Measurements from ENCODE around the gene UCN. TPM values are rescaled to one million over a fixed set of nuclear protein-coding genes. Genes with fewer than 3 reads are reported as not detected.
"Not testable (repeated sequence)": the region's sequence is repeated elsewhere in the genome, so short reads cannot be mapped to it uniquely, and the experiment has no call there.

The UCN gene
- total RNA-seq (1 to 10 TPM in 1 of 2 donors, under 1 TPM in 1; 0.79 to 2.6 TPM), polyA plus RNA-seq (ENCODE audit: insufficient read length in 2 of 2) (1 to 10 TPM; 4.0 to 4.6 TPM)
- long read RNA-seq, donor 1, transcript UCN-201 (2 exons, 795 nt): major isoform, 10 of 10 reads
- long read RNA-seq, donor 1, partial matches to known transcripts: 0 of 10 reads
- long read RNA-seq, donor 1, other reads (novel, unspliced or antisense): 0 of 10 reads
- long read RNA-seq, donor 2: 0 reads
- long read RNA-seq, donor 3: 0 reads
- long read RNA-seq, donor 4, transcript UCN-201 (2 exons, 795 nt): major isoform, 7 of 7 reads
- long read RNA-seq, donor 4, partial matches to known transcripts: 0 of 7 reads
- long read RNA-seq, donor 4, other reads (novel, unspliced or antisense): 0 of 7 reads

GRCh38 chr2:27308359-27308881, at the start of gene UCN:
UCN (minus strand) TSS chr2:27308445; CDS start chr2:27307895, 550 bp downstream.
- H3K4me3 ChIP-seq (ENCODE audit: low read depth, low read length): peak within 1 kb of the TSS; percentile 5
- no peaks in the 10 kb centered on the region for H3K9me3 ChIP-seq (ENCODE audit: control insufficient read depth, insufficient read depth, low read length)
- H3K4me1 ChIP-seq (ENCODE audit: control insufficient read depth, insufficient read depth, low read length): peaks cover 26% of the 10 kb centered on the region
- no peak within 1 kb of the TSS for H3K27ac ChIP-seq (ENCODE audit: low read depth, low read length)
- peaks cover 23% of the 10 kb centered on the region for H3K36me3 ChIP-seq (ENCODE audit: control insufficient read depth, insufficient read depth, low read length)
- peaks cover 41% of the 10 kb centered on the region for H3K27me3 ChIP-seq (ENCODE audit: control insufficient read depth, insufficient read depth, low read length)
- peak in 2 of 6 donors; percentile 63 to 68 for DNase-seq (ENCODE audit: low read depth in 4 of 6, low spot score in 6 of 6)
- 19% methylated on average over 25 of the region's 25 CpGs for WGBS (ENCODE audit: insufficient coverage)

- Histone ChIP-seq H3K36me3 (ENCODE audit: control insufficient read depth, insufficient read depth, low read length) (peaks cover 8% of the 10 kb centered on the region), H3K27me3 (ENCODE audit: control insufficient read depth, insufficient read depth, low read length) (no peaks in the 10 kb centered on the region), H3K9me3 (ENCODE audit: control insufficient read depth, insufficient read depth, low read length) (no peaks in the 10 kb centered on the region), H3K4me3 (ENCODE audit: low read depth, low read length) (peak within 1 kb of the TSS; percentile 99), H3K27ac (ENCODE audit: low read depth, low read length) (peak within 1 kb of the TSS; percentile 92), H3K4me1 (ENCODE audit: control insufficient read depth, insufficient read depth, low read length) (peaks cover 21% of the 10 kb centered on the region)
- DNase-seq (ENCODE audit: low read depth in 4 of 6, low spot score in 6 of 6): peak; percentile 96 to 100 (median 98)
- WGBS (ENCODE audit: insufficient coverage): under 1% methylated on average over 67 of the region's 67 CpGs
Measured at GRCh38 chr2:27356382-27357181, 48.3 kb upstream of the UCN start, which contains the start of gene GTF3C2. GTF3C2 (minus strand) TSS chr2:27356764; CDS start chr2:27343554, 13,210 bp downstream.

- peak overlapping the region; percentile 92 for H3K27ac ChIP-seq (ENCODE audit: low read depth, low read length)
- DNase-seq (ENCODE audit: low read depth in 4 of 6, low spot score in 6 of 6): peak in 1 of 6 donors; percentile 9
- peaks cover 8% of the 10 kb centered on the region for H3K36me3 ChIP-seq (ENCODE audit: control insufficient read depth, insufficient read depth, low read length)
- H3K4me3 ChIP-seq (ENCODE audit: low read depth, low read length): peak overlapping the region; percentile 99
- whole genome bisulfite sequencing (ENCODE audit: insufficient coverage): 0% methylated on average over 12 of the region's 12 CpGs
- H3K27me3 ChIP-seq (ENCODE audit: control insufficient read depth, insufficient read depth, low read length): no peaks in the 10 kb centered on the region
- H3K4me1 ChIP-seq (ENCODE audit: control insufficient read depth, insufficient read depth, low read length): peaks cover 21% of the 10 kb centered on the region
- H3K9me3 ChIP-seq (ENCODE audit: control insufficient read depth, insufficient read depth, low read length): no peaks in the 10 kb centered on the region
Measured at GRCh38 chr2:27356056-27356381, 47.8 kb upstream of the UCN start.

- H3K27ac ChIP-seq (ENCODE audit: low read depth, low read length): no peak overlapping the region
- no peaks in the 10 kb centered on the region for H3K9me3 ChIP-seq (ENCODE audit: control insufficient read depth, insufficient read depth, low read length)
- WGBS (ENCODE audit: insufficient coverage): 80% methylated on average over 1 of the region's 7 CpGs
- no peaks in the 10 kb centered on the region for H3K27me3 ChIP-seq (ENCODE audit: control insufficient read depth, insufficient read depth, low read length)
- no peak for DNase-seq (ENCODE audit: low read depth in 4 of 6, low spot score in 6 of 6)
- H3K4me3 ChIP-seq (ENCODE audit: low read depth, low read length): no peak overlapping the region
- peaks cover 21% of the 10 kb centered on the region for H3K4me1 ChIP-seq (ENCODE audit: control insufficient read depth, insufficient read depth, low read length)
- H3K36me3 ChIP-seq (ENCODE audit: control insufficient read depth, insufficient read depth, low read length): peaks cover 8% of the 10 kb centered on the region
Measured at GRCh38 chr2:27354597-27354927, 46.3 kb upstream of the UCN start.

- H3K9me3 ChIP-seq (ENCODE audit: control insufficient read depth, insufficient read depth, low read length): no peaks in the 10 kb centered on the region
- peaks cover 21% of the 10 kb centered on the region for H3K4me1 ChIP-seq (ENCODE audit: control insufficient read depth, insufficient read depth, low read length)
- 88% methylated on average over 5 of the region's 7 CpGs for WGBS (ENCODE audit: insufficient coverage)
- no peak overlapping the region for H3K4me3 ChIP-seq (ENCODE audit: low read depth, low read length)
- H3K36me3 ChIP-seq (ENCODE audit: control insufficient read depth, insufficient read depth, low read length): peaks cover 8% of the 10 kb centered on the region
- DNase-seq (ENCODE audit: low read depth in 4 of 6, low spot score in 6 of 6): no peak
- H3K27me3 ChIP-seq (ENCODE audit: control insufficient read depth, insufficient read depth, low read length): no peaks in the 10 kb centered on the region
- H3K27ac ChIP-seq (ENCODE audit: low read depth, low read length): no peak overlapping the region
Measured at GRCh38 chr2:27353762-27354596, 45.7 kb upstream of the UCN start.

GRCh38 chr2:27353386-27353761, 45.1 kb upstream of the UCN start:
- H3K9me3 ChIP-seq (ENCODE audit: control insufficient read depth, insufficient read depth, low read length); H3K27me3 ChIP-seq (ENCODE audit: control insufficient read depth, insufficient read depth, low read length); H3K27ac ChIP-seq (ENCODE audit: low read depth, low read length); DNase-seq (ENCODE audit: low read depth in 4 of 6, low spot score in 6 of 6); H3K4me3 ChIP-seq (ENCODE audit: low read depth, low read length); H3K36me3 ChIP-seq (ENCODE audit: control insufficient read depth, insufficient read depth, low read length): not testable (repeated sequence)
- WGBS (ENCODE audit: insufficient coverage): 85% methylated on average over 5 of the region's 5 CpGs
- H3K4me1 ChIP-seq (ENCODE audit: control insufficient read depth, insufficient read depth, low read length): peaks cover 21% of the 10 kb centered on the region

- WGBS (ENCODE audit: insufficient coverage): 92% methylated on average over 6 of the region's 6 CpGs
- no peak for DNase-seq (ENCODE audit: low read depth in 4 of 6, low spot score in 6 of 6)
Measured at GRCh38 chr2:27351802-27352598, 43.8 kb upstream of the UCN start.

GRCh38 chr2:27350106-27350693, 42.0 kb upstream of the UCN start:
- Histone ChIP-seq H3K4me3 (ENCODE audit: low read depth, low read length) (no peak overlapping the region), H3K27ac (ENCODE audit: low read depth, low read length) (no peak overlapping the region), H3K27me3 (ENCODE audit: control insufficient read depth, insufficient read depth, low read length) (no peaks in the 10 kb centered on the region), H3K4me1 (ENCODE audit: control insufficient read depth, insufficient read depth, low read length) (peaks cover 2% of the 10 kb centered on the region), H3K36me3 (ENCODE audit: control insufficient read depth, insufficient read depth, low read length) (peaks cover 6% of the 10 kb centered on the region), H3K9me3 (ENCODE audit: control insufficient read depth, insufficient read depth, low read length) (no peaks in the 10 kb centered on the region)
- no peak for DNase-seq (ENCODE audit: low read depth in 4 of 6, low spot score in 6 of 6)
- WGBS (ENCODE audit: insufficient coverage): 94% methylated on average over 5 of the region's 7 CpGs

More at GRCh38 chr2:27351802-27352598, 43.8 kb upstream of the UCN start:
- Histone ChIP-seq H3K36me3 (ENCODE audit: control insufficient read depth, insufficient read depth, low read length) (peaks cover 8% of the 10 kb centered on the region), H3K27ac (ENCODE audit: low read depth, low read length) (no peak overlapping the region), H3K27me3 (ENCODE audit: control insufficient read depth, insufficient read depth, low read length) (no peaks in the 10 kb centered on the region), H3K9me3 (ENCODE audit: control insufficient read depth, insufficient read depth, low read length) (no peaks in the 10 kb centered on the region), H3K4me3 (ENCODE audit: low read depth, low read length) (no peak overlapping the region), H3K4me1 (ENCODE audit: control insufficient read depth, insufficient read depth, low read length) (peaks cover 12% of the 10 kb centered on the region)

Data from spinal cord (tissue), 10 donors.